ENCODE results near the gene THRB. TPM values are rescaled to one million over a fixed set of nuclear protein-coding genes. Genes with fewer than 3 reads are reported as not detected.

The THRB gene
- total RNA-seq, 4 donors from 2014 or later, result 9.8 to 52.4 (median 31.3) TPM

DNA sequence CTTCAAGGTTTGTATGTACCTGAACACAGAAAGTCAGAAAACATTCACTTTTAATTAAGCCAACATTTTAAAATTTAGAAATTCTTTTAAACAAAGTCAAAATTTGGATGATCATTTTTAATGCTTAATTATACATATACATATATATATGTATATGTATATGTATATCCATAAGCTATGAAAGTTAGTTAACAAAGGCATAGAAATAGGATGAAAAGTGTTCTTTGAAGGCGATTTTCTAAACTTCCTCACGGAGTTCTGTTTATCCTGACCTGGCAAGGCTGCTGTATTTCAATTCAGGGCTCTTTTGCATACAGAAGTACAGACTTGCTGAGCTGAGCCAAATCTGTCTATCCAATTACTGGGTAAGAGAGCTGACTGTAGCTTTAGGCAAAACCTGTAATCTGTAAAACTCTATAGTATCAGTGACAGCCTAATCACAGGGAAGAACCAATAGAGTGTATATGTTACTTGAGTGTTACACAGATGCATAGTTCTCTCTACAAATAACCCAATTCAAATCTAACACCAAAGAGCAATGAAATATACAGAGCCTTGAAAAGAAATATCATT lies 32.1 kb upstream of the THRB start:
- TF ChIP-seq POLR2AphosphoS5 (IDR thresholded peaks at IDR 0.05) (no peak), POLR2A (IDR thresholded peaks at IDR 0.05) (no peak), EP300 (IDR thresholded peaks at IDR 0.05; ENCODE audit: low read depth) (no peak)
- TF ChIP-seq, protein P1, sequence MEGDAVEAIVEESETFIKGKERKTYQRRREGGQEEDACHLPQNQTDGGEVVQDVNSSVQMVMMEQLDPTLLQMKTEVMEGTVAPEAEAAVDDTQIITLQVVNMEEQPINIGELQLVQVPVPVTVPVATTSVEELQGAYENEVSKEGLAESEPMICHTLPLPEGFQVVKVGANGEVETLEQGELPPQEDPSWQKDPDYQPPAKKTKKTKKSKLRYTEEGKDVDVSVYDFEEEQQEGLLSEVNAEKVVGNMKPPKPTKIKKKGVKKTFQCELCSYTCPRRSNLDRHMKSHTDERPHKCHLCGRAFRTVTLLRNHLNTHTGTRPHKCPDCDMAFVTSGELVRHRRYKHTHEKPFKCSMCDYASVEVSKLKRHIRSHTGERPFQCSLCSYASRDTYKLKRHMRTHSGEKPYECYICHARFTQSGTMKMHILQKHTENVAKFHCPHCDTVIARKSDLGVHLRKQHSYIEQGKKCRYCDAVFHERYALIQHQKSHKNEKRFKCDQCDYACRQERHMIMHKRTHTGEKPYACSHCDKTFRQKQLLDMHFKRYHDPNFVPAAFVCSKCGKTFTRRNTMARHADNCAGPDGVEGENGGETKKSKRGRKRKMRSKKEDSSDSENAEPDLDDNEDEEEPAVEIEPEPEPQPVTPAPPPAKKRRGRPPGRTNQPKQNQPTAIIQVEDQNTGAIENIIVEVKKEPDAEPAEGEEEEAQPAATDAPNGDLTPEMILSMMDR (IDR thresholded peaks at IDR 0.05), result no peak
- Histone ChIP-seq H3K36me3 (no peaks in the 10 kb centered on the region), H3K27ac (no peak overlapping the region), H3K9me3 (no peaks in the 10 kb centered on the region), H3K4me1 (peaks cover 0 to 10% (median 0%) of the 10 kb centered on the region in 4 donors), H3K27me3 (no peaks in the 10 kb centered on the region), H3K4me3 (no peak overlapping the region)
- 40 to 48% methylated on average over 2 of the region's 2 CpGs for WGBS, 2 donors (ENCODE audit: low coverage in 1 of 2)
- no peak for DNase-seq
- in situ Hi-C loops (cut with MboI; ENCODE audit: low pct_ligation_motif_present in 1 of 4, low pct_unique_long_range_greater_than_20kb in 1 of 4, low sequenced_read_pairs in 3 of 4), result no loop called here
- intact Hi-C loops (cut with DNase I; ENCODE audit: low total_unique reads), result no loop called here

DNA sequence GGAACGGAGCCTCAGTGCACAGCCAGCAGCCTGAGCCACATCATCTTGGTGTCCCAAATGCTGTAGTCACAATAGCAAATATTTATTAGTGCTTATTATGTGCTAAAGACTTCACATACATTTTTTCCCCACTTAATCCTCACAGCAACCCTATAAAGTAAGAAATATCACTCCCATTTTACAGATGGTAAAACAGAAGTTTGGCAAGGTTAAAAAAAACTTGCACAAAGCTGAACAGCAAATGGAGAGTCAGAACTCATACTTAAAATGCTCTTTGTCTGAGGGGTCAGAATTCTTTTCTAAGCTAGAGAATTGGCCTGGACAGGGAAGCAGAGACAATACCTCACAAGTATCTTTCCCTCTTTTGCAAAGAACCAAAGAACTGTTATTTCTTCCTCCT lies 30.9 kb upstream of the THRB start:
- intact Hi-C loops (cut with DNase I; ENCODE audit: low total_unique reads), result no loop called here
- in situ Hi-C loops (cut with MboI; ENCODE audit: low pct_ligation_motif_present in 1 of 4, low pct_unique_long_range_greater_than_20kb in 1 of 4, low sequenced_read_pairs in 3 of 4), result no loop called here
- no peak overlapping the region for H3K27ac ChIP-seq
- no peaks in the 10 kb centered on the region for H3K36me3 ChIP-seq
- no peaks in the 10 kb centered on the region for H3K9me3 ChIP-seq
- H3K4me3 ChIP-seq, result no peak overlapping the region
- H3K27me3 ChIP-seq, result peaks cover 4% of the 10 kb centered on the region
- peaks cover 4 to 17% (median 5%) of the 10 kb centered on the region in 4 donors for H3K4me1 ChIP-seq
- TF ChIP-seq POLR2A (IDR thresholded peaks at IDR 0.05), result no peak
- no peak for TF ChIP-seq EP300 (IDR thresholded peaks at IDR 0.05; ENCODE audit: low read depth)
- TF ChIP-seq, protein P1 (IDR thresholded peaks at IDR 0.05), result no peak
- no peak for TF ChIP-seq POLR2AphosphoS5 (IDR thresholded peaks at IDR 0.05)
- DNase-seq, result no peak
- WGBS, 2 donors (ENCODE audit: low coverage in 1 of 2), result 40 to 76% methylated on average over 1 of the region's 1 CpG

DNA sequence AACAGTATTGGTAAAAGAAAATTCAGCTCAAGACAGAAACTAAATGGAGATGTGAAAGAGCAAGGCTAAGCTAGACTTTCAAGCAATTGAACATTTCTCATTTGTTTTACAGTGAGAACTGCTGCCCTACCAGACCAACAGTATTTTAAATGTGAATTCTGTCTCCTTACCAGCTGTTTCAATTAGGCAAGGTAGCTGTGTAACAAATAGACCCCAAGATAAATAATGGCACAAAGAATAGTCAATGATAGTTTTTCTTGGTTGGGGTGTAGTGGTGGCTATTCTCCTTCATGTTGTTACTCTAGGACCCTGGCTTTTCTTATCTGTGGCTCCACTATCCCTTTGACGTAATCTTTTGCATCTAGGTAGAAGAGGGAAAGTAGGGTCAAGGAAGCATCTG lies 30.4 kb upstream of the THRB start:
- peaks cover 4 to 17% (median 5%) of the 10 kb centered on the region in 4 donors for H3K4me1 ChIP-seq
- in situ Hi-C loops (cut with MboI; ENCODE audit: low pct_ligation_motif_present in 1 of 4, low pct_unique_long_range_greater_than_20kb in 1 of 4, low sequenced_read_pairs in 3 of 4) (no loop called here), intact Hi-C loops (cut with DNase I; ENCODE audit: low total_unique reads) (no loop called here)
- H3K27ac ChIP-seq, result no peak overlapping the region
- H3K27me3 ChIP-seq, result peaks cover 9% of the 10 kb centered on the region
- H3K4me3 ChIP-seq, result no peak overlapping the region
- DNase-seq, result no peak
- no peak for TF ChIP-seq POLR2AphosphoS5 (IDR thresholded peaks at IDR 0.05)
- TF ChIP-seq POLR2A (IDR thresholded peaks at IDR 0.05), result no peak
- TF ChIP-seq, protein P1 (IDR thresholded peaks at IDR 0.05), result no peak
- TF ChIP-seq EP300 (IDR thresholded peaks at IDR 0.05; ENCODE audit: low read depth), result no peak
- 89 to 100% methylated on average over 1 of the region's 1 CpG for WGBS, 2 donors (ENCODE audit: low coverage in 1 of 2)
- H3K36me3 ChIP-seq, result no peaks in the 10 kb centered on the region
- H3K9me3 ChIP-seq, result no peaks in the 10 kb centered on the region

DNA sequence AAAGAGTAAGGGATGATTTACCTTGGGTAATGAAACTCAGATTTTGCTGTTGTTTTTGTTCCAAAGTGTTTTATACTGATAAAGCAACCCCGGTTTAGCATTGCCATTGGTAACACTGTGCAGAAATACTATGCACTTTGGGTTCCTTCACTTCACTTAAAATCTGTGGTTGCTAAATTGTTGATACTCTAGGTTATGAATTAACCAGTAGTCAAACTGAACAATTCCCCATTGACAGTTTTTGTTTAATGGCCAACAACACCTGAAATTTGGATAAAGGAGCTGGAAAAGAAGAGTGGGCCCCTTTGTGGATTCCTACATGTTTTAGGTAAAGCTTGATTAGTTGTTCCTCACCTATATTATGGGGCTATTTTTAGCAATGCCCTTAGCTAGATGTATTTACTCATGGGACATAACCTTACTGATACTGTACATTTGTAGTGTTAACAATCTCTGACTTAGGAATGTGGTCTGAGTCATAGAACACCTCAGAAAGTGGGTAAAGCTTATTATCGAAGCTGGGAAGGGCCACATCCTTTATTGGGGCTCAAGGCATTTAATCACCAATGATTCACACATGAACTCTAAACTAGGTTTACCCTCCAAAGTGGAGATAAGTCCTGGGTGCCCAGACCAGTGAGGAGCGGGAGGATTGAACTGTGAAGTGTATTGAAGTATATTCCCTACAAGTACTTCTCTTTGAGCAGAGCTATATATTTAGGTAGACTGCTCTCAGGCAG lies 29.5 kb upstream of the THRB start:
- H3K4me1 ChIP-seq, result peaks cover 4 to 17% (median 7%) of the 10 kb centered on the region in 4 donors
- H3K27ac ChIP-seq, result no peak overlapping the region
- H3K36me3 ChIP-seq, result no peaks in the 10 kb centered on the region
- DNase-seq, result no peak
- WGBS, 2 donors (ENCODE audit: low coverage in 1 of 2), result 73 to 86% methylated on average over 2 to 3 of the region's 3 CpGs
- peaks cover 10% of the 10 kb centered on the region for H3K27me3 ChIP-seq
- no peak overlapping the region for H3K4me3 ChIP-seq
- intact Hi-C loops (cut with DNase I; ENCODE audit: low total_unique reads) (no loop called here), in situ Hi-C loops (cut with MboI; ENCODE audit: low pct_ligation_motif_present in 1 of 4, low pct_unique_long_range_greater_than_20kb in 1 of 4, low sequenced_read_pairs in 3 of 4) (no loop called here)
- H3K9me3 ChIP-seq, result no peaks in the 10 kb centered on the region
- TF ChIP-seq EP300 (IDR thresholded peaks at IDR 0.05; ENCODE audit: low read depth) (no peak), POLR2A (IDR thresholded peaks at IDR 0.05) (no peak), POLR2AphosphoS5 (IDR thresholded peaks at IDR 0.05) (no peak)
- TF ChIP-seq, protein P1 (IDR thresholded peaks at IDR 0.05), result no peak
